Breast epithelium (tissue), 4 donors: ENCODE measurements around the gene BIN1. TPM values are rescaled to one million over a fixed set of nuclear protein-coding genes. Genes with fewer than 3 reads are reported as not detected.

Experiments
- DNase-seq, 2 donors: peaks; one replicate each; pipeline ENCODE4 v3.0.0-alpha.2; 2019; ENCODE audit warnings: low spot score in 2 of 2
- H3K27ac ChIP-seq, 2 donors: fragments of 200-600 bp; sonication (generic) in 1 of 2; one replicate each; pipeline ENCODE4 v1.5.1; 2016 to 2019; ENCODE audit warnings: mild to moderate bottlenecking in 1 of 2
- H3K27me3 ChIP-seq, 2 donors: fragments of 200-600 bp; sonication (generic) in 1 of 2; one replicate each; pipeline versions ENCODE4 v1.5.1 to v1.6.0; 2017 to 2019; ENCODE audit warnings: control low read depth in 1 of 2, mild to moderate bottlenecking in 1 of 2
- H3K36me3 ChIP-seq: fragments of 200-600 bp; one replicate; pipeline ENCODE4 v1.5.1; 2019
- H3K4me1 ChIP-seq, 2 donors: fragments of 200-600 bp; sonication (generic); one replicate each; pipeline ENCODE4 v1.5.1; 2016 to 2019; ENCODE audit warnings: control low read depth in 1 of 2
- H3K4me3 ChIP-seq, 3 donors: fragments of 200-600 bp; sonication (generic); 1 replicate in 2 of 3; 2 replicates in 1 of 3; pipeline ENCODE4 v1.5.1; 2016 to 2019; ENCODE audit warnings: mild to moderate bottlenecking in 3 of 3, moderate library complexity in 2 of 3
- H3K9me3 ChIP-seq, 2 donors: fragments of 200-600 bp; sonication (generic) in 1 of 2; one replicate each; pipeline ENCODE4 v1.5.1; 2016 to 2019; ENCODE audit warnings: control low read depth in 1 of 2
- POLR2A ChIP-seq: fragments of 450-650 bp; IDR thresholded peaks from one replicate; pipeline ENCODE4 v1.6.1; 2016; ENCODE audit warnings: antibody characterized with exemption, mild to moderate bottlenecking, moderate library complexity
- POLR2AphosphoS5 ChIP-seq, 3 donors: sonication (generic); formaldehyde crosslinking; IDR thresholded peaks; one replicate each; pipeline ENCODE4 v1.6.1; 2017; ENCODE audit warnings: antibody characterized with exemption in 3 of 3
- intact Hi-C: fragments of 100-400 bp; cut with DNase I; formaldehyde crosslinking; loops from one replicate; pipeline ENCODE4 v1.15.1; 2023; ENCODE audit warnings: low total_unique reads
- total RNA-seq, 3 donors: library from RNA; depleted of rRNA; stranded (reverse); fragments of >200 nt; gene quantifications; one replicate each; pipeline ENCODE4 v1.1.0, GENCODE V29; 2016
- TF ChIP-seq, protein P1 (sequence below), 3 donors: fragments of 450-650 bp; IDR thresholded peaks; one replicate each; pipeline ENCODE4 v1.5.1; 2016 to 2017; ENCODE audit warnings: antibody characterized with exemption in 3 of 3, mild to moderate bottlenecking in 3 of 3, moderate library complexity in 3 of 3

The BIN1 gene
- total RNA-seq, 3 donors from 2014 or later = 30.1 to 74.4 (median 59.3) TPM

DNA sequence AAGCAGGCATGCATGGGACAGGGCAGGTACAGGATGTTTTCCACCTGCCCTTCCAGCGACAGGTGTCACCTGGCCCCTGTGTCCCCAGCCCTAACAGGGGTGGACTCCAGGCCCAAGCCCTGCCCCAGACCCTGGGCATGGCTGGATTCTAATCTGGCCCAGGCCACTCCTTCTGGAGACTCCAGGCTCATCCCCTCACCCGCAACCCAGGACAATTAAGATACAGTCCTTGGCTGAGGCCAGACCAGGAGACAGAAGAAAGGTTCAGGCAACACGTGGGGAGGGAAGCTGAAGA, 9.5 kb downstream of the BIN1 start:
- intact Hi-C loops = no loop called here
- Histone ChIP-seq H3K4me3 (no peak overlapping the region), H3K36me3 (no peaks in the 10 kb centered on the region), H3K27ac (peak overlapping the region in 1 of 2 donors; percentile 66), H3K27me3 (no peaks in the 10 kb centered on the region), H3K4me1 (no peaks in the 10 kb centered on the region), H3K9me3 (no peaks in the 10 kb centered on the region)
- DNase-seq = no peak
- TF ChIP-seq POLR2AphosphoS5 (IDR thresholded peaks at IDR 0.05) = no peak
- TF ChIP-seq, protein P1, sequence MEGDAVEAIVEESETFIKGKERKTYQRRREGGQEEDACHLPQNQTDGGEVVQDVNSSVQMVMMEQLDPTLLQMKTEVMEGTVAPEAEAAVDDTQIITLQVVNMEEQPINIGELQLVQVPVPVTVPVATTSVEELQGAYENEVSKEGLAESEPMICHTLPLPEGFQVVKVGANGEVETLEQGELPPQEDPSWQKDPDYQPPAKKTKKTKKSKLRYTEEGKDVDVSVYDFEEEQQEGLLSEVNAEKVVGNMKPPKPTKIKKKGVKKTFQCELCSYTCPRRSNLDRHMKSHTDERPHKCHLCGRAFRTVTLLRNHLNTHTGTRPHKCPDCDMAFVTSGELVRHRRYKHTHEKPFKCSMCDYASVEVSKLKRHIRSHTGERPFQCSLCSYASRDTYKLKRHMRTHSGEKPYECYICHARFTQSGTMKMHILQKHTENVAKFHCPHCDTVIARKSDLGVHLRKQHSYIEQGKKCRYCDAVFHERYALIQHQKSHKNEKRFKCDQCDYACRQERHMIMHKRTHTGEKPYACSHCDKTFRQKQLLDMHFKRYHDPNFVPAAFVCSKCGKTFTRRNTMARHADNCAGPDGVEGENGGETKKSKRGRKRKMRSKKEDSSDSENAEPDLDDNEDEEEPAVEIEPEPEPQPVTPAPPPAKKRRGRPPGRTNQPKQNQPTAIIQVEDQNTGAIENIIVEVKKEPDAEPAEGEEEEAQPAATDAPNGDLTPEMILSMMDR (IDR thresholded peaks at IDR 0.05) = no peak
- TF ChIP-seq POLR2A = no peak

GRCh38 chr2:127096718-127097470, 10.1 kb downstream of the BIN1 start:
- H3K27ac ChIP-seq = peak overlapping the region in 1 of 2 donors; percentile 66
- H3K4me1 ChIP-seq = no peaks in the 10 kb centered on the region
- no peaks in the 10 kb centered on the region for H3K9me3 ChIP-seq
- H3K27me3 ChIP-seq = no peaks in the 10 kb centered on the region
- H3K36me3 ChIP-seq = no peaks in the 10 kb centered on the region
- intact Hi-C loops = no loop called here
- H3K4me3 ChIP-seq = no peak overlapping the region
- DNase-seq = no peak
- TF ChIP-seq POLR2A (no peak), POLR2AphosphoS5 (IDR thresholded peaks at IDR 0.05) (no peak)
- TF ChIP-seq, protein P1 (IDR thresholded peaks at IDR 0.05) = no peak

- Histone ChIP-seq H3K9me3 (no peaks in the 10 kb centered on the region), H3K4me1 (no peaks in the 10 kb centered on the region), H3K27ac (peak overlapping the region in 1 of 2 donors; percentile 66), H3K27me3 (no peaks in the 10 kb centered on the region), H3K4me3 (no peak overlapping the region), H3K36me3 (no peaks in the 10 kb centered on the region)
- intact Hi-C loops = no loop called here
- DNase-seq = no peak
- TF ChIP-seq, protein P1 (IDR thresholded peaks at IDR 0.05) = no peak
- TF ChIP-seq POLR2AphosphoS5 (IDR thresholded peaks at IDR 0.05) (no peak), POLR2A (no peak)
These were observed 10.7 kb downstream of the BIN1 start for GRCh38 chr2:127096280-127096679.

GRCh38 chr2:127095784-127096183, 11.2 kb downstream of the BIN1 start:
- Histone ChIP-seq H3K36me3 (no peaks in the 10 kb centered on the region), H3K27ac (peak overlapping the region in 1 of 2 donors; percentile 33), H3K9me3 (no peaks in the 10 kb centered on the region), H3K27me3 (no peaks in the 10 kb centered on the region), H3K4me3 (no peak overlapping the region), H3K4me1 (no peaks in the 10 kb centered on the region)
- no peak for DNase-seq
- intact Hi-C loops = no loop called here
- no peak for TF ChIP-seq POLR2AphosphoS5 (IDR thresholded peaks at IDR 0.05)
- no peak for TF ChIP-seq POLR2A
- TF ChIP-seq, protein P1 (IDR thresholded peaks at IDR 0.05) = no peak

GRCh38 chr2:127095367-127095641, 11.7 kb downstream of the BIN1 start:
- no peak for DNase-seq
- H3K27ac ChIP-seq = peak overlapping the region in 1 of 2 donors; percentile 64
- no peaks in the 10 kb centered on the region for H3K27me3 ChIP-seq
- H3K36me3 ChIP-seq = no peaks in the 10 kb centered on the region
- TF ChIP-seq POLR2A (no peak), POLR2AphosphoS5 (IDR thresholded peaks at IDR 0.05) (no peak)
- TF ChIP-seq, protein P1 (IDR thresholded peaks at IDR 0.05) = no peak
- intact Hi-C loops = no loop called here
- no peaks in the 10 kb centered on the region for H3K9me3 ChIP-seq
- no peak overlapping the region for H3K4me3 ChIP-seq
- H3K4me1 ChIP-seq = no peaks in the 10 kb centered on the region
